ENCODE results near the gene DPP6. TPM values are rescaled to one million over a fixed set of nuclear protein-coding genes. Genes with fewer than 3 reads are reported as not detected.

DPP6 gene
- total RNA-seq, 2 donors from 2014 or later = 0.99 to 1.8 TPM

- no peak for TF ChIP-seq POLR2A (IDR thresholded peaks at IDR 0.05)
- TF ChIP-seq CTCF (IDR thresholded peaks at IDR 0.05) = no peak
- WGBS, 2 donors = 76 to 78% methylated on average over 6 of the region's 6 CpGs
- intact Hi-C loops (cut with DNase I) = no loop called here
Measured at GRCh38 chr7:154902600-154903082, 850.4 kb downstream of the DPP6 start.

DNA sequence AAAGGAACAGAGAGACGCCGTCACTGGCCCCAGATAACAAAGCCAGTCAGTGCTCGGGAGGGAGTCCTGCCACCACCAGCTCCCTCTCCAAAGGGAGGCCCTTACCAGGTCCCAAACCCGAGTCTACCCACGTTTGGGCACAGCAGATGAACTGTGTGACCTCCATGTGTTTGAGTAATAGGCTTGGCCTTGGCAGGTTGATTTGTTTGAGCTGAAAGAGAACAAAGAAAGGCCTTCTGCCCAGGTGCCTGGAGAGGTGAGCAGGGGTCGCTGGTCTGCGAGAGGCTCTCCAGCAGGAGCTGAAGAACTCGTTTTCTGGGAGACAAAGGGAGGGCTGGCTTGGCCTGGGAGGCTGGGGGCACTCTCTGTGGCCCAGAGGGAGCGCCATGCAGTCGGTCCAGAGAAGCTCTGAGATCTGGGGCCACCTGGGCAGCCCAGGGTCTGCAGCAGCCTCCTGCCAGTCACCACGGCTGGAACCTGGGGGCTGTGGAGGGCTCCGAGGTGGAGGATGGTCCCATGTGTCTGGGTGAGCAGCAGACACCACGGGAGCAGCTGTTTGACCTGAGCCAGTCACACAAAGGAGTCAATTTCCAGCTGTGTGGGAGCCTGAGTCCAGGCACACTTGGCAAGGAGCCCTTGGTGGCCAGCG is 851.0 kb downstream of the DPP6 start:
- no peak for DNase-seq
- H3K4me1 ChIP-seq = no peaks in the 10 kb centered on the region
- H3K4me3 ChIP-seq = no peak overlapping the region
- no peak for ATAC-seq
- H3K36me3 ChIP-seq (replicated peaks in 1 of 2; ENCODE audit: insufficient read depth in 1 of 2, low read depth in 2 of 2) = no peaks in the 10 kb centered on the region
- H3K27me3 ChIP-seq = no peaks in the 10 kb centered on the region
- 33 to 39% methylated on average over 8 to 14 of the region's 14 CpGs for WGBS, 2 donors
- no peak for TF ChIP-seq POLR2A (IDR thresholded peaks at IDR 0.05)
- no peak for TF ChIP-seq CTCF (IDR thresholded peaks at IDR 0.05)
- H3K9me3 ChIP-seq = no peaks in the 10 kb centered on the region
- intact Hi-C loops (cut with DNase I) = no loop called here
- H3K27ac ChIP-seq = no peak overlapping the region

More at GRCh38 chr7:154902600-154903082, 850.4 kb downstream of the DPP6 start:
- Histone ChIP-seq H3K36me3 (replicated peaks in 1 of 2; ENCODE audit: insufficient read depth in 1 of 2, low read depth in 2 of 2) (no peaks in the 10 kb centered on the region), H3K4me3 (no peak overlapping the region), H3K27ac (no peak overlapping the region), H3K4me1 (no peaks in the 10 kb centered on the region), H3K9me3 (no peaks in the 10 kb centered on the region), H3K27me3 (no peaks in the 10 kb centered on the region)
- DNase-seq = no peak
- ATAC-seq = no peak

DNA sequence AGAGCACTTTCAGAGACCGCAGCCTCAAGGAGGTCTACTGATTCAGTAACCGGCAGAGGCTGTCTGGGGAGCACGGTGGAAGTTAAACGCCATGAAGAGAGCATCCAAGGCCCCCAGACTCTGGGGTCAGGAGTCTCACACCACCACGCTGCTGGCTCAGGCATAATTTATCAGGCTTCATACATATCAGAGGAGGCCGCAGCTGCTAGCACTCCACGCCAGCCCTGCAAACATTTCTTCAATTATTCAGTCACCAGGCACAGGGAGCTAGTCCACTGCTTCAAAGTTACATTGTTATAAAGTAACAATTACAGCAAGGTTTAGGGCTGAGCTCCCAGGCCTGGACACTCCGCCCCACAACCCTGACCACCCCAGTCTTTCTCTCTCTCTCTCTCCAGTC is 852.9 kb downstream of the DPP6 start:
- intact Hi-C loops (cut with DNase I) = no loop called here
- Histone ChIP-seq H3K4me1 (no peaks in the 10 kb centered on the region), H3K36me3 (replicated peaks in 1 of 2; ENCODE audit: insufficient read depth in 1 of 2, low read depth in 2 of 2) (no peaks in the 10 kb centered on the region), H3K27ac (no peak overlapping the region), H3K9me3 (no peaks in the 10 kb centered on the region), H3K27me3 (no peaks in the 10 kb centered on the region), H3K4me3 (no peak overlapping the region)
- 77 to 84% methylated on average over 8 of the region's 8 CpGs for WGBS, 2 donors
- ATAC-seq = no peak
- no peak for DNase-seq
- TF ChIP-seq CTCF (IDR thresholded peaks at IDR 0.05) = no peak
- TF ChIP-seq POLR2A (IDR thresholded peaks at IDR 0.05) = no peak

DNA sequence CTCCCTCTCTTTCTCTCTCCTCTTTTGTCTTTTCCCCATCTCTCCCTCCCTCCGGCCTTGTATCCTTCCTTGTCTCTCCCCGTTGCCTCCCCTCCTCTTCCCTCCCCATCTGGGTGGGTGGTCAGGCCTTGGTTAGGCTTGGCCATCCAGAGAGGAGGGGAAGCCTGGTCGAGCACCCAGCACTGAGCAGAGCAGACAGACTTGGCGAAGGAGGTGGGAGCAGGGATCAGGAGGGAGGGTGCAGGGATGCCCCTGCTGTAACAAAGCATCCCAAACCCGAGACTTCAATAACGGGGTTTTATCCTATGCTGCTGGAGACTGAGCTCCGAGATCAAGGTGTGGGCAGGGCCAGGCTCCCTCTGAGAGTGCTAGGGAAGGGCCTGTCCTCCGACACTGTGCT is 853.4 kb downstream of the DPP6 start:
- no peak for ATAC-seq
- Histone ChIP-seq H3K4me1 (no peaks in the 10 kb centered on the region), H3K4me3 (no peak overlapping the region), H3K27me3 (no peaks in the 10 kb centered on the region), H3K27ac (no peak overlapping the region), H3K9me3 (no peaks in the 10 kb centered on the region), H3K36me3 (replicated peaks in 1 of 2; ENCODE audit: insufficient read depth in 1 of 2, low read depth in 2 of 2) (no peaks in the 10 kb centered on the region)
- TF ChIP-seq POLR2A (IDR thresholded peaks at IDR 0.05) = no peak
- no peak for TF ChIP-seq CTCF (IDR thresholded peaks at IDR 0.05)
- intact Hi-C loops (cut with DNase I) = no loop called here
- WGBS, 2 donors = 73% methylated on average over 6 to 8 of the region's 8 CpGs
- DNase-seq = no peak

GRCh38 chr7:154906201-154906600 is 854.0 kb downstream of the DPP6 start:
- no peak for ATAC-seq
- WGBS, 2 donors = 90% methylated on average over 6 to 7 of the region's 7 CpGs
- no peak for DNase-seq
- TF ChIP-seq CTCF (IDR thresholded peaks at IDR 0.05) = no peak
- no peak for TF ChIP-seq POLR2A (IDR thresholded peaks at IDR 0.05)
- no peaks in the 10 kb centered on the region for H3K27me3 ChIP-seq
- no peaks in the 10 kb centered on the region for H3K36me3 ChIP-seq (replicated peaks in 1 of 2; ENCODE audit: insufficient read depth in 1 of 2, low read depth in 2 of 2)
- peaks cover 0 to 6% (median 0%) of the 10 kb centered on the region in 3 donors for H3K9me3 ChIP-seq
- no peak overlapping the region for H3K4me3 ChIP-seq
- H3K4me1 ChIP-seq = no peaks in the 10 kb centered on the region
- intact Hi-C loops (cut with DNase I) = no loop called here
- H3K27ac ChIP-seq = no peak overlapping the region
